HG03558 (cell line): ENCODE measurements around the gene RALGAPA2.

ENCODE experiments used
- ATAC-seq: cut with Tn5 transposase; IDR thresholded peaks from one replicate; pipeline ENCODE4 v1.9.1; 2021; ENCODE audit warnings: moderate number of reproducible peaks; ENCODE audit not compliant: unreplicated experiment; ENCODE audit errors: extremely low read depth

Gene RALGAPA2

DNA sequence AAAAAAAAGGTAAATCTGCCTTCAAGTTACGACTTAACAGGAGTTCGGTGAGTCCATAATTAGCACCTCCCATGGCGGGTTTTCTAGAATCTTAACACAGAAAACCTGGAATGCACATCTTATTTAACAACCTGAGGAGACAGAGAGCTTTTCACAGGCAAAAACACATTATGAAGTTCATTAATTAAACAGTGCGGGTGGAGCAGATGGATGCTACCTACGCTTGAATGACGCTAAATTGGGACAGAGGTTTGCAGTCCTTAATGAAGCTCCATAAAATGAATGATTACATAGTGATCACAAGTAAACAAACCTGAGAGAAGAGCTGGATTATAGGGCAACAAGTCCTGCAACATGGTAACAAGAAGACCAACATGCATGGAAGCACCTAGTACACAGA, 263.6 kb downstream of the RALGAPA2 start:
- ATAC-seq: no peak

DNA sequence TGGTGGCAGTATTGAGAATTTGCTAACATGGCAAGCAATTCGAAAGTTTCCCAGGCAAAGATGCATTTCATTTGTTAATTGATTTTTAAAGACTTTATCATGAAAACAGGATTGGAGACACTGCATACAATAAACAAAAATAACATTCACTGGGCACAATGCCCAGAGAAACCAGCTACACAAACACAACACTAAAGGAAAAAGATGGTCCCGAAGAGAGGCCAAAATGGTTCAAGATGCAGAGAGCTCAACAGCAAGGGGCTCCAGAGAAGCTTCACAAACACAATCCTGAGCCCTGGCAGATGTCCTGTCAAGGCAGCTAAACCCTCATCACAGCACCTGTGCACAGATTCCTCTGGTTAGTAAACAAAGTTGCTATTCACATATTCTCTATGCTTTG, 265.2 kb downstream of the RALGAPA2 start:
- no peak for ATAC-seq

DNA sequence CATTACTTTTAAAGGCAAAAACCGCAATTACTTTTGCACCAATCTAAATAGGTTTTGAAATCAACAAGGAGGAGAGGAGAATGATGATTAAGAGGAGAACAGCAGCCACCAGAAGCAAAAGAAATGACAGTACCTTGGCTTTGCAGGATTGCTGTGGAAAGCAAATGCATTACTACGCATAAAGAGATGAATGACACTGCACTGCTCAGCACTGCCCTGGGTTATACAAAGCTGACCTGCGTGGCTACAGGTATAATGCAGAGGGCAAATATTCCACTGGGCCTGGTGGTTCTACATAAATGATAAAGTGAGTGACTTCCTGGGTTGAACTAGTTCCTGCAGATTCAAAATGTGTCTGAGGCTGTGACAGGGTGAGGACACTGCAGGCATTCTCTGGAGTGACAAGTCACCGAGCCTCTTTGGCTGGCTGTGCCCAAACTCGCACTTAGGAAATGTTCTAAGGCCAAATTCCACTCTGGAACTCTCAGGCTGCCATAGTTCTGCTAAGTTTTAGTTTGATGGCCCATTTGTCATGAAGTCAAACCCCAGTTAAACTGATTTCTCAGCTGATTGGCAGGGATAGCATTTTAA, 265.9 kb downstream of the RALGAPA2 start:
- ATAC-seq: no peak

GRCh38 chr20:20446001-20446400, 266.4 kb downstream of the RALGAPA2 start:
- no peak for ATAC-seq

GRCh38 chr20:20443504-20443903, 268.9 kb downstream of the RALGAPA2 start:
- no peak for ATAC-seq

DNA sequence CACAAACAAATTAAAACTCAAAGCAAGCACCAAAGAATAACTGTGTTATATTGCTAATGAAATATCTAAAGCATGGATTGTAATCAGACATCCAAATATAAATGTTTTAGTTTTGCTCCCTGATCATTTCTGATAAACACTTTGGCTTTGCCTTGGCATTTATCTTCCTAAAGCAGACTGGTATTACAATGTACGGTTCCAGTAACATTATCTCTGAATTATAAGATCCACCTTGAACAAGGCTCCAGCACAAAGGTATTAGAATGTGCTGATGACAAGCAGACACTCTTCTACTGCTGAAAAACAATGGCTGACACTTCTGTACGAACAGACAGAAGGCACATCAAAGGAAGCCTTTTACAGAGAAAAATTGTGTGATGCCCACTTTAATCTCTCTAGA, 270.0 kb downstream of the RALGAPA2 start:
- no peak for ATAC-seq

DNA sequence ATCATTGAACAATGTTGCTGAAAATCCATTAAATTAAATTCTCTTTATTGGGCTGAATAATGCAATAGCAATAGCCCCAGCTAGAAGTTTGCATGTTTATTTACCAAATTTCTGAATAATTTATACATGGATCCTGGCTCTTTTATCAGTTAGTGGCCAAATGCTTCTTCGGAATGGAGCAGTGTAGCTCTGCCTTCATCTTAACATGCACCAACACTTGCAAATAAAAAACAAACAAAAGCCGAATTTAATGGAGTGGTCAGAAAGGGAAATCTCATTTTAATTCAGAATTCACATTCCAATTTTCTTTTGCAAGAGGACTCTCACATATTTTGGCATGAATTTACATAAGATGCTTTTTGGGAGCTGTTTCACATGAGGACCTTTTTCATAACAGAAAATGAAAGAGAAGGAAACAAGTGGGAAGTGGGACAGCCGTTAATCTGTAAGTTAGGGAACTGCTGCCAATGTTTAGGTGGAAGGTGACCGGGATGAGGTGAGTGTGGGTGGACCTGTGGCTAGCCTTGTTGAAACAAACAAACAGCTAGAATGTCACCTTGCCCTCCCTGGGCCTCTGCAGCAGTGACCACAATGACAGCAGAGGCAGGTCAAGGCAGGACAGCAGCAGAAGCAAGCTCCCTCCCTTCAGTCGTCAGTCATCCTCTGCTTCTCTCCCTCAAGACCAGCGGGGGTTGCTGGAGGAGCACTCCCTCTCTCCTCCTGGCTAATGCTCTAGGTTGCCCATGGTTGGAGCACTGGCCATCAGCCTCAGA, 271.4 kb downstream of the RALGAPA2 start:
- ATAC-seq: no peak

GRCh38 chr20:20440481-20440880, 272.0 kb downstream of the RALGAPA2 start:
- ATAC-seq: no peak

- ATAC-seq: no peak
These were observed 272.7 kb downstream of the RALGAPA2 start for GRCh38 chr20:20439602-20440190.

- ATAC-seq: no peak
These were observed 275.1 kb downstream of the RALGAPA2 start for GRCh38 chr20:20437314-20437713.

- ATAC-seq: no peak
These were observed 275.8 kb downstream of the RALGAPA2 start for GRCh38 chr20:20436689-20437088.

- ATAC-seq: no peak
These were observed 277.0 kb downstream of the RALGAPA2 start for GRCh38 chr20:20435453-20435852.

- no peak for ATAC-seq
These were observed 279.7 kb downstream of the RALGAPA2 start for GRCh38 chr20:20432618-20433286.

- ATAC-seq: no peak
These were observed 282.4 kb downstream of the RALGAPA2 start for GRCh38 chr20:20430066-20430465.

GRCh38 chr20:20428067-20428466, 284.4 kb downstream of the RALGAPA2 start:
- ATAC-seq: no peak

- ATAC-seq: no peak
These were observed 285.1 kb downstream of the RALGAPA2 start for GRCh38 chr20:20427227-20427864.

DNA sequence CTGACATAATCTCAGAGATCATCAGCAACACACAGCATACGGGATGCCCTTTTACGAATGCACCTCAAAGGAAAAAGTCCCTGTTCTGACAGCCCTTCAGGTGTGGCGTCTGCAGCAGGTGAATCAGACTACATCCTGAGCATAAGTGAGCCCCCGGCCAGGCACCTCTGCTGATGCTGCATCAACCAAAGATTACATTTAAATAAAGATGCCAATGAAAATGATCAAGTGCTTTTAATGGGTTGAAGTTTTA, 285.9 kb downstream of the RALGAPA2 start:
- ATAC-seq: no peak

GRCh38 chr20:20425823-20426654, 286.4 kb downstream of the RALGAPA2 start:
- no peak for ATAC-seq

GRCh38 chr20:20423117-20423516, 289.3 kb downstream of the RALGAPA2 start:
- no peak for ATAC-seq
